ENCODE data around the gene PTTG1IP.

Gene PTTG1IP

DNA sequence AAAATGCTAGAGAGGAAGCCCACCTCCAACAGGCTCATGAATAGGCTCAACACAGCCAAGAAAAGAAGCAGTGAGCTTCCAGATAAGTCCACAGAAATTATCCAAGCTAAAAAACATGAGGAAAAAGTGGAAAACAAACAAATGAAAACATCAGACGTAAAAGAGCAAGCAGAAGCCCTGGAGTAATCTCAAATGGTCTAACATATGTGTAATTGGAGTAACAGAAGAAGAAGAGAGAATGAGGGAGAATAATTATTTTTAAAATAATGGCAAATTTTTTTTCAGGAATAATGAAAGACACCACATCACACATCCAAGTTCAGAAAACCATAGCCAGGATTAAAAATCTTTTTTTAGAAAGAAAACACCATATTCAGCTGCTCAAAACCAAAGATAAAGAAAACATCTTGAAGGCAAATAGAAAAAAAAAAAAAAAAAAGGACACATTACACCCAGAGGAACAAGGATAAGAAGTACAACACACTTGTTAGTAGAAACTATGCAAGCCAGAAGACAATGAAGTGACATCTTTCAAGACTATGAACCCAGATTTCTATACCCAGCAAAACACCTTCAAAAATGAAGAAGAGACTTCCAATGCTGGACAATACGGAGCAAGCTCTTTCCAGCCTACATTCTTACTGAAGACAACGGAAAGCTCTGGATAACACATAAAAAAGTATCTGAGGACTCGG is 45.0 kb downstream of the PTTG1IP start:
- no peak for DNase-seq (ENCODE audit: low read depth)
- H3K4me3 ChIP-seq (ENCODE audit: low read depth, low read length) = no peak overlapping the region
- TF ChIP-seq, protein P1, sequence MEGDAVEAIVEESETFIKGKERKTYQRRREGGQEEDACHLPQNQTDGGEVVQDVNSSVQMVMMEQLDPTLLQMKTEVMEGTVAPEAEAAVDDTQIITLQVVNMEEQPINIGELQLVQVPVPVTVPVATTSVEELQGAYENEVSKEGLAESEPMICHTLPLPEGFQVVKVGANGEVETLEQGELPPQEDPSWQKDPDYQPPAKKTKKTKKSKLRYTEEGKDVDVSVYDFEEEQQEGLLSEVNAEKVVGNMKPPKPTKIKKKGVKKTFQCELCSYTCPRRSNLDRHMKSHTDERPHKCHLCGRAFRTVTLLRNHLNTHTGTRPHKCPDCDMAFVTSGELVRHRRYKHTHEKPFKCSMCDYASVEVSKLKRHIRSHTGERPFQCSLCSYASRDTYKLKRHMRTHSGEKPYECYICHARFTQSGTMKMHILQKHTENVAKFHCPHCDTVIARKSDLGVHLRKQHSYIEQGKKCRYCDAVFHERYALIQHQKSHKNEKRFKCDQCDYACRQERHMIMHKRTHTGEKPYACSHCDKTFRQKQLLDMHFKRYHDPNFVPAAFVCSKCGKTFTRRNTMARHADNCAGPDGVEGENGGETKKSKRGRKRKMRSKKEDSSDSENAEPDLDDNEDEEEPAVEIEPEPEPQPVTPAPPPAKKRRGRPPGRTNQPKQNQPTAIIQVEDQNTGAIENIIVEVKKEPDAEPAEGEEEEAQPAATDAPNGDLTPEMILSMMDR (IDR thresholded peaks at IDR 0.05; ENCODE audit: insufficient read depth, low read depth, low read length, missing control alignments) = no peak

DNA sequence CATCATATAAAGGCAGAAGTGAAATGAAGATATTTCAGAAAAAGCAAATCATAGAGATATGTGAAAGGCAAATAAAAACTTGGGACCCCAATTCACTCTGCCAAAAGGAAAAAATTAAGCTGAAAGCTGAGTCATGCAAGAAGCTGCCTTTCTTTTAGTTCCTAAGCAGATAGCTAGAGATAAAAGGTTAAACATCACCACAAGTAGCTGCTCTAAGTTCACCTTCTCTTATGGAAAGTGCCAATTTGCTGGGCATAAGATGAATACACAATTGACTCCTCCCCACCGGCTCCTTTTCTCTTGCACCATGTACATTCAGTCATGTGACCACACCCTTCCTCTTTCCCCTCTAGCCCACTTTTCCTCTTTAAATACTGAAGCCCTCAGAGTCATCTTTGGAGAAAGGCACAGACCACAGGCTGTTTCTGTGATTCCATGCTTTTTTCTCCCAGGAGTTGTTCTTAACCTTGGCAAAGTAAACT is 50.3 kb downstream of the PTTG1IP start:
- H3K4me3 ChIP-seq (ENCODE audit: low read depth, low read length) = no peak overlapping the region
- DNase-seq (ENCODE audit: low read depth) = no peak
- TF ChIP-seq, protein P1 (IDR thresholded peaks at IDR 0.05; ENCODE audit: insufficient read depth, low read depth, low read length, missing control alignments) = no peak

DNA sequence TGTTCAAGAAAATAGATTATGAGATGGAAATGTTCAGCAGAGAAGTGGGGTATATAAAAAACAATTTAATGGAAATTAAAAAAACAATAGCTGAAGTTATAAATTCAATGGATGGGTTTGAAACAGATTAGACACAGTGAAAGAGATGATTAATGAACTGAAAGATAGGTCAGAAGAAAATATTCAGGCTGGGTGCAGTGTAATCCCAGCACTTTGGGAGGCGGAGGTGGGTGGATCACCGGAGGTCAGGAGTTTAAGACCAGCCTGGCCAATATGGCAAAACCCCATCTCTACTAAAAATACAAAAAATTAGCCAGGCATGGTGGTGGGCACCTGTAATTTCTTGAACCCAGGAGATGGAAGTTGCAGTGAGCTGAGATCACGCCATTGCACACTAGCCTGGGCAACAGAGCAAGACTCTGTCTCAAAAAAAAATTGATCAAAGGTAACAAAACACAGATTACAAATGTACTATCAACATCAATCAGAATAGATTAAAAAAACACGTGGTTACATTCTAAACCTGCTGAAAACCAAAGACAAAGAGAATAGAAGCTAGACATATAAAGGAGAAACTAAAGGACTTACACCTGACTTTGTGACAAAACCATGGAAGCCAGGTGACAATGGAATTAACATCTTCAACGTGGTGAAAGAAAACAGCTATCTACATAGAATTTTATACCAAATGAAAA is 50.9 kb downstream of the PTTG1IP start:
- DNase-seq (ENCODE audit: low read depth) = no peak
- no peak overlapping the region for H3K4me3 ChIP-seq (ENCODE audit: low read depth, low read length)
- TF ChIP-seq, protein P1 (IDR thresholded peaks at IDR 0.05; ENCODE audit: insufficient read depth, low read depth, low read length, missing control alignments) = no peak

DNA sequence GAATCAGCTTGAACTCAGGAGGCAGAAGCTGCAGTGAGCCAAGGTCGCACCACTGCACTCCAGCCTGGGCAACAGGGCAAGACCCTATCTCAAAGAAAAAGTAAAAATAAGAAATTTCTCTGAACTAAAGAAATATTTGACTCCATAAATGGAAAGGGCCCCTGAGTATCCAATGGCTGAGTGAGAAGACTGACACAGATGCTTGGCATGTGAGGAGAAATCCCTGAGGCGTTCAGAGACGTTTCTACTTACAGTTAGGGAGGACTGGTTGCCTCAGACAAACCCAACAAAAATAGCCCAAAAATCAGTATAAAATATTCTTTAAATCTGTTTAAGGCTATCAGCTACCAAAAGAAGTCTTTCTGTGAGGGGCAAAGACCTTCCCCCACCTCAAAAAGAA is 52.6 kb downstream of the PTTG1IP start:
- H3K4me3 ChIP-seq (ENCODE audit: low read depth, low read length) = no peak overlapping the region
- TF ChIP-seq, protein P1 (IDR thresholded peaks at IDR 0.05; ENCODE audit: insufficient read depth, low read depth, low read length, missing control alignments) = no peak
- no peak for DNase-seq (ENCODE audit: low read depth)

DNA sequence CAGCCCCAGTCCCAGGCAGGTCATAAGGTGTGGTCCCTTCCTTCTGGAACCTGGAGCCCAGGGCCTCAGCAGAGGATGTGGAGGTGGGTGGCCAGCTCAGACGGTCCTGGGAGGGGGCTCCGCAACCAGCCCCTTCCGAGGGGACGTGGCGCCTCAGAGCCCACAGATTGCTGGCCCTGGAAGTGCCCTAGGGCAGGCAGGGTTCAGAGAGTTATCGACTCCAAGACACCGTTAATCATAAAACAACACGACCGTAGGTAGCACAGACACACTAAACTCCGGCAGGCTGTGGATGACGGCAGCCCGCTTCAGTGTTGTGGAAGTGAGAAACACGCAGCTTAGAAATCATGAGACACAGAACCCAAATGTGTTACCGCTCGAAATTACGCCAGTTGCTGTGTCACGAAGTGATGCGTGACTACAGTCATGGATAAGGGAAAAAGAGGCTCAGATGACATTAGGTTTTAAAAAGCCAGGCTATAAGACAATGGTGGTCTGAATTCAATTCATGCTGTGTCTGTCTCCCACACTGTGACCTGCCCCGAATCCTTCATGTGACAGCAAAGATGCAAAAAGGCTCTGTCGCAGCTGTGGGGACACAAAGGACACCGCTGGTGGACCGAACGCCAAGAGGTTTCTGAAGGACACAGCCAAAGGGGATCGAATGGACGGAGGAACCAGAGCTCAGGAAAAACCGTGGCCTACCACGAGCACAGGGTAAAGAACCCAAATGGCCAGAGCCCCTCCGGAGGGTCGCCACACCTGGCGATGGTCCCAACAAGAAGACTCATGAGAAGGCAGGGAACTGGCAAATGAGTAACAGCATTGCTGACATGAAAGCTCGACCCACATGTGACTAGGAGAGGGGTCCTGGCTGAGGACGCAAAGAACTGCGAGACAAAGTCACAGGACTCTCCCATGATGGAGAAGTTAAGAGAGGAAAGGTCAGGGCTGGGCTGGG is 53.9 kb downstream of the PTTG1IP start:
- TF ChIP-seq, protein P1 (IDR thresholded peaks at IDR 0.05; ENCODE audit: insufficient read depth, low read depth, low read length, missing control alignments) = no peak
- H3K4me3 ChIP-seq (ENCODE audit: low read depth, low read length) = no peak overlapping the region
- no peak for DNase-seq (ENCODE audit: low read depth)

DNA sequence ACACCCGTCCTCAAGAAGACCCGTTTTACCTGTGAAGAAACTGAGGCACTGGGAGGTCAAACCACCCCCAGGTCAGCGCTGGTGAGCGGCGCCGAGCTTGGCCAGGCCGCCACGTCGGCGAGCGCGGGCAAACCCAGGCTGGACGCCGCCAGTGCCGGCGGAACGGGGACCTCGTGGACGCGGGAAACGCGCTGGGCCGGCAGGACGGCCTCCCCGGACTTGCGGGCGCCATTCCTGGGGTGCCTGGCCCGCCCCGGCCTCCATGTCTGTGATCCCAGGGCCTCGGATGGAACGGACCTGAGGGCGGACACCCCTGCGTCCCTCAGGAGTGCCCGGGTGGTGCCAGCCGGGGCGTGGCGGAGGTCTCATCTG is 54.9 kb downstream of the PTTG1IP start:
- TF ChIP-seq, protein P1 (IDR thresholded peaks at IDR 0.05; ENCODE audit: insufficient read depth, low read depth, low read length, missing control alignments) = no peak
- H3K4me3 ChIP-seq (ENCODE audit: low read depth, low read length) = peak overlapping the region; percentile 69
- no peak for DNase-seq (ENCODE audit: low read depth)

Data from GM12865 (cell line).